ENCODE measurements around the gene SFMBT2. TPM values are rescaled to one million over a fixed set of nuclear protein-coding genes. Genes with fewer than 3 reads are reported as not detected.
A peak's percentile ranks its signal among the peaks of the same experiment; 100 is the strongest.

The SFMBT2 gene
- total RNA-seq, 2 experiments from 2014 or later = 50.6 to 52.4 TPM

DNA sequence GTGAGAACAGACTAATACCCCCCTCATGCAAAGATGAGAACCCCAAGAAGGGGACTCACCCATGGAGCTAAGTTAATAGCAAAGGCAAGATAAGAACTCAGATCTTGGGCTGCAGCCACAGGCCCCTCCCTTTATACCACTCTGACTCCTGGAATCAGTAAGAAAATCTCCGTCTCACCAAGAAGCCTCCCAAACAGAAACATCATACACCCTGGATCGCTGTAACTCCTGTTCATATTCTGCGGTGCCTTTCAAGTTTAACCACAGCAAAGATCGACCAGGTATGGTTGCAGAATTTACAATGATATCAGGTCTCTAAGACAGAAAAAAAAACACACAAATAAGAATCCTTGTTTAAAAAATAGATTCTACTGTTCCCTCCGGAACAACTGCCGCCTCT, 47.1 kb downstream of the SFMBT2 start:
- H3K27ac Mint-ChIP-seq = no peak overlapping the region
- ATAC-seq (ENCODE audit: low read depth) (no peak), DNase-seq (no peak)
- no peak overlapping the region for H3K4me3 Mint-ChIP-seq
- H3K4me1 Mint-ChIP-seq = peaks cover 16% of the 10 kb centered on the region
- H3K36me3 Mint-ChIP-seq = peaks cover 81% of the 10 kb centered on the region
- POLR2A ChIA-PET = no interaction called here
- H3K27me3 Mint-ChIP-seq = no peaks in the 10 kb centered on the region
- H3K9me3 Mint-ChIP-seq = peaks cover 12% of the 10 kb centered on the region

DNA sequence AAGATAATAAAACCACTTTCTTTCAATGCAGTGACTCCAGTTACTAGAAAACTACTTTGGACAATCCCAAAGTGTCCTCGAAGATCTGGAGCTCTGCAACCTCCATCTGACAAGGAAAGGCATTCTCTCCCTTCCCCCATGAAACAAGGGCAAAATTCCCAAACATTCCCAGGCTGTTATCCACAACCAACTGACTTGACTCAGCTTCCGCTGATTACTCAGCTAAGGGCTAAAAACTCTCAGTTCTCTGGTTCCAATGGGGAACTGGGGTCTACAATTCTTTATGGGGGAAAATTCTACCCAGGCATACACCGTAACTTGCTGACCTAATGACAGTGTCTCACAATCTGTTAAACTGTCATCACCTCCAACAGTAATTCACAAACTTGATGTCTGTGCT, 48.4 kb downstream of the SFMBT2 start:
- ATAC-seq (ENCODE audit: low read depth) (no peak), DNase-seq (no peak)
- Mint-ChIP-seq H3K36me3 (peaks cover 86% of the 10 kb centered on the region), H3K27me3 (no peaks in the 10 kb centered on the region), H3K9me3 (peaks cover 16% of the 10 kb centered on the region), H3K27ac (no peak overlapping the region), H3K4me1 (peaks cover 17% of the 10 kb centered on the region), H3K4me3 (no peak overlapping the region)
- POLR2A ChIA-PET = no interaction called here

DNA sequence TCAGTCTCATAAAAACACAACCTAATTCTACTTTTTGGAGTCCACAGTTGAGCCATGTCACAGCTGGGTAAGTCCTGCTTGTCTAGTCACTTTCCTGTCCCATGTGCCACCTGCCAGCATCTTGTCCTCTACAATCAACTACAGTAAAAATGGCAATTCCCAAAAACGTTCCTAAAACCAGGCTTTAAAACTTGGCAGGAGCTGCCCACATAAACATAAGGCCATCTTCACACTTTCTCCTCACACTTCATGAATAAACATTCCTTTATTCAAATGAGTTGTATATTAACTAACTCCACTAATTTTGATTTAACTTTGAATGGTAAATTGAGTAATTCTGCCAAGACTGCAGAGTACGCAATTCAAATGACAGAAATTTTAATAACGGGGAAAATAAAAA, 49.5 kb downstream of the SFMBT2 start:
- H3K4me3 Mint-ChIP-seq = no peak overlapping the region
- POLR2A ChIA-PET = no interaction called here
- no peak overlapping the region for H3K27ac Mint-ChIP-seq
- H3K36me3 Mint-ChIP-seq = peaks cover 85% of the 10 kb centered on the region
- DNase-seq (no peak), ATAC-seq (ENCODE audit: low read depth) (no peak)
- H3K27me3 Mint-ChIP-seq = no peaks in the 10 kb centered on the region
- H3K9me3 Mint-ChIP-seq = peaks cover 16% of the 10 kb centered on the region
- peaks cover 17% of the 10 kb centered on the region for H3K4me1 Mint-ChIP-seq

DNA sequence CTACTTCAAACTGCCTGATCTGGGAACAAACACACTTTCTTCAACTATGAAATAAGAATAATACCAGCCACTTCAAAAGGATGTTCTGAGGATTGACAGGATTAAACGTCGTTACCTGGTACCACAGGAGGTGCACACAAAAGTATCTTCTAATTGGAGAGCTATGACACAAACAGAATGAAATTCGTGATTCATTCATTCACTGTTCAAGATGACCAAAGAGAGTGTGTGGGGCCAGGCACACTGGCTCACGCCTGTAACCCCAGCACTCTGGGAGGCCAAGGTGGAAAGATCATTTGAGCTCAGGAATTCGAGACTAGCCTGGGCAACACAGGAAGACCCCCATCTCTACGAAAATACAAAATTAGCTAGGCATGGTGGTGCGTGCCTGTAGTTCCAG, 50.9 kb downstream of the SFMBT2 start:
- no peak overlapping the region for H3K27ac Mint-ChIP-seq
- H3K4me1 Mint-ChIP-seq = peaks cover 15% of the 10 kb centered on the region
- H3K27me3 Mint-ChIP-seq = no peaks in the 10 kb centered on the region
- H3K36me3 Mint-ChIP-seq = peaks cover 76% of the 10 kb centered on the region
- POLR2A ChIA-PET = no interaction called here
- no peak overlapping the region for H3K4me3 Mint-ChIP-seq
- ATAC-seq (ENCODE audit: low read depth) (no peak), DNase-seq (no peak)
- H3K9me3 Mint-ChIP-seq = peaks cover 16% of the 10 kb centered on the region

DNA sequence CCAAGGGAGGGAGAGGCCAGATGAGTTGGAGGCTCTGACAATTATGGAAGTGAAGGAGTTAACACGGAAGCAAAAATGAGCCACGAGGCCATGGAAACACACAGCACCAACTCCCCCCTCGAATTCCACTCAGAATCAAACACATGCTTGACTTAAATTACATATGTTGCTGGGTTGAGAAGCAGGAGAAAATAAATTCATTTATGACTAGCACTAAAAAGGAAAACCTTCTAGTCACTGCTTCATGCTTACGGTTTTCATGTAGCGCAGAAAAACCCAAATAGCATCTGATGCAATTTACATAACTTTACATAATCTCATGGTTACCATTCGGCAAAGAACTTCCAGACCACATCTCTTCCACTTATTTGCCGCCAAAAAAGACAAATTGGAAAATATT, 51.5 kb downstream of the SFMBT2 start:
- no peak for ATAC-seq (ENCODE audit: low read depth)
- no peak overlapping the region for H3K27ac Mint-ChIP-seq

DNA sequence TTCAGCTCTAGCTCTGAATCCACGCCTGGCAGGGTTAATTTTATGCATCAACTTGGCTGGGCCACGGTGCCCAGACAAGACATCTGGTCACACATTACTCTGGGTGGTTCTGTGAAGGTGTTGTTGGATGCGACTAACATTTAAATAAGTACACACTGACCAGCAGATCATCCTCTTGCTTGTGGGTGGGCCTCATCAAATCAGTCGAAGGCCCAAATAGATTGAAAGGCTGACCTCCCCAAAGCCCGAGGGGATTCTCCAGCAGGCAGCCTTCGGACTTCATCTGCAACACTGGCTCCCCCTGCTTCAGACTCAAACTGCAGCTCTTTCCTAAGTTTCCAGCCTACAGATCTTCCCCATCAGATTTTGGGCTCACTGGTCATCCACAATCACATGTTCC, 53.6 kb downstream of the SFMBT2 start:
- DNase-seq = no peak
- Mint-ChIP-seq H3K4me1 (peaks cover 8% of the 10 kb centered on the region), H3K27ac (no peak overlapping the region), H3K27me3 (no peaks in the 10 kb centered on the region), H3K9me3 (peaks cover 8% of the 10 kb centered on the region), H3K4me3 (no peak overlapping the region), H3K36me3 (peaks cover 60% of the 10 kb centered on the region)
- POLR2A ChIA-PET = interaction anchor here (0.6 kb wide), 1 partner anchor 79 kb away, joined by 3 read pairs; no protein-coding TSS in a partner anchor
- ATAC-seq (ENCODE audit: low read depth) = no peak

More for the DNA sequence above, 51.5 kb downstream of the SFMBT2 start:
- Mint-ChIP-seq H3K36me3 (peaks cover 70% of the 10 kb centered on the region), H3K4me1 (peaks cover 9% of the 10 kb centered on the region), H3K27me3 (no peaks in the 10 kb centered on the region), H3K9me3 (peaks cover 16% of the 10 kb centered on the region), H3K4me3 (no peak overlapping the region)
- POLR2A ChIA-PET = no interaction called here
- no peak for DNase-seq

DNA sequence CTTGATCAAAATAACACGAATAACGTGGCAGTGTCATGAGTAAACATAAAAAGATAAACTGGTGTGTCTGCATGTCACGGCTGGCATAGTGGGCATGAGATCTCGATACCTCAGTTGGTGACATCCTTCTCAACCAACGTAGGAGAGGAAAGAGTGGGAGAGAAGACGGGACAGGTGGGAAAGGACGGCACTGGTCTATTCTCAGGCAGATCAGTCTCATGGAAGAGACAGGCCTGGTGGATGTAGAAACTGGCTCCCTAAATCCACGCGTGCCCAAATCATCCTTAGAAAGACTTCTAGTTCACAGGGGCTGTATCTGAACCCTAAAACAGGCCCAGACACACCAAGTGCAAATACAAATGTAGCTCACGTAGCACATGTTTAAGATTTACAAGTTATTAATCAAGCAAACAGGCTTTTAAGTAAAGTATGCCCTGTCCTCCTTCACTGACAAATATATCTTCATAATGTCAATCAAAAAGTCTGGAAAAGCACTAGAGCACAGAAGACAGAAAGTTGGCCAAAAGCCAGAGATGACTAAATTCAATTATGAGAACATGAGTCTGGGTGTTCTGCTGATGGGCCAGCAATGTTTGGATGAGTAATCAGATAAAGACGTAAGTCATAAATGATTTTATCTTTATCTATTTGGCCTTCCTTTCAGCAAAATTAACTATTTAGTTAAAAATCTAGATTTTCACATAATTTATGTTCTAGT, 56.3 kb downstream of the SFMBT2 start:
- DNase-seq (no peak), ATAC-seq (ENCODE audit: low read depth) (no peak)
- H3K27ac Mint-ChIP-seq = peak overlapping the region; percentile 15
- POLR2A ChIA-PET = no interaction called here
- peaks cover 58% of the 10 kb centered on the region for H3K36me3 Mint-ChIP-seq
- H3K9me3 Mint-ChIP-seq = peaks cover 6% of the 10 kb centered on the region
- H3K4me1 Mint-ChIP-seq = peaks cover 11% of the 10 kb centered on the region
- no peaks in the 10 kb centered on the region for H3K27me3 Mint-ChIP-seq
- H3K4me3 Mint-ChIP-seq = no peak overlapping the region

DNA sequence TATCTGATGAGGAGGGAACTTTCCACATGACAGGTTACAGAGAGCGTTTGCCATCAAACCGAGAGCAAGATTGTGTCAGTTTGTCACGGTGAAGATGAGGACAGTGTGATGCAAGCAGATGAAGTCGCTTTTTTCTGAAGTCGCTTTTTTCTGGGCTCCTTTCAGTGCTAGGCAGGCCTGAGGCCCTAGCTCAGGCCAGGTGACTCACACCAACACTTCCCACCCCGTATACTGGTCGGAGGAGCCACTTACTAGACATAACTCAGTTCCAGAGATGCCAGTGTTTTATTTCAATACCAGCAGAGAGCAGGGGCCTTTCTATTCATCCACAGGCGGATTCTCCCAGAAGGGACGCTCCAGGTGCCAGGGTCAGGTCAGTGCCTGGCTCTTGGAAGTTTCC, 58.9 kb downstream of the SFMBT2 start:
- no peak overlapping the region for H3K27ac Mint-ChIP-seq

DNA sequence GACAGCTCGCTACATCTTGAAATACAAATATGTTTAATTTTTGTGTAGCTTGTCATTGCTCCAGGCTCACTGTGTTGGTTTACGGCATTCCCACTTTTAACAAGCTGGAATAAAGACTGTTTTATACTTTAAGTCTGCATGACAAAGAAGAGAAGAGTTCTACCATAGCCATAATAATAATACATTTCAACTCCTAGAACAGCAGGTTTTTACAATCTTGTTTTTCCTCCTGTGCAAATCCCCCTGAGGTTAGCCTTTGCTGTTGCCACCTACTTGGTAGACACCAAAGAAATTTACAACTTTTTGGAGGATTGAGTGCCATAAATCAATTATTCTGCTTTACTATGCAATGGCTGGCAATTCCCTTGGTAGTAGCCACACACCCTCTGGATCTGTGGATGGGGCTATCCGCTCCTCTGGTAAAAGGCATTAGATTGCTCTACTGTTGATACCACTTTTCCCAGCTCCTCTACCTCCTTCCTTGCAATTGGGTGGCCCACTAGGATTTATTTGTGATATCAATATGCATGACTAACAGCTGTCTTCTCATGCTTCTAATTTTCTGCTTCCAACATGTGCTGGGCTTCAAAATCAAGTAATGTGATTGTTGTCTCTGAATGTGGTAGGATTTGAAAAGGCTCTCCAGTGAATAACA, 60.2 kb downstream of the SFMBT2 start:
- DNase-seq = no peak
- POLR2A ChIA-PET = no interaction called here
- Mint-ChIP-seq H3K27ac (no peak overlapping the region), H3K36me3 (peaks cover 60% of the 10 kb centered on the region), H3K27me3 (no peaks in the 10 kb centered on the region), H3K4me3 (no peak overlapping the region), H3K4me1 (peaks cover 10% of the 10 kb centered on the region), H3K9me3 (no peaks in the 10 kb centered on the region)
- no peak for ATAC-seq (ENCODE audit: low read depth)

More for the DNA sequence above, 58.9 kb downstream of the SFMBT2 start:
- ATAC-seq (ENCODE audit: low read depth) (no peak), DNase-seq (no peak)
- H3K36me3 Mint-ChIP-seq = peaks cover 54% of the 10 kb centered on the region
- H3K27me3 Mint-ChIP-seq = no peaks in the 10 kb centered on the region
- no peaks in the 10 kb centered on the region for H3K9me3 Mint-ChIP-seq
- POLR2A ChIA-PET = no interaction called here
- H3K4me1 Mint-ChIP-seq = peaks cover 10% of the 10 kb centered on the region
- H3K4me3 Mint-ChIP-seq = no peak overlapping the region

DNA sequence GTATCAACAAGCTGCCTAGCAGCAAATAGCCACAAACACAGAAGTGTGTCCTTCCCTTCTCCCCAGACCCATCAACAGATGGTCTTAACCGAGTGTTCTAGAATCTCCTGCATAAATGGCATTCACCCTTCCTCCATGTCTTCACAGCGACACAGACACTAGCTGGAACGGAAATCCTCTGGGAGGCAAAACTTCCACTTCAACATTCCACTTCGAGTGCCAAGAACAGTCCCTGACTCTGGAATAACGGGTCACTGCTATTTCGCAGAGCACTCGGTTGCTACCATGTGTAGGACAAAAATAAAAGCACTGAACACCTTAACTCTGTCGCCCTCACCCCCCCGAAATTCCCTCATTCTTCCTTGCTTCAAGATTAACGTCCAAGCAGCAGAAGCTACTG, 65.1 kb downstream of the SFMBT2 start:
- H3K36me3 Mint-ChIP-seq = peaks cover 62% of the 10 kb centered on the region
- no peak overlapping the region for H3K27ac Mint-ChIP-seq
- no peaks in the 10 kb centered on the region for H3K27me3 Mint-ChIP-seq
- DNase-seq (no peak), ATAC-seq (ENCODE audit: low read depth) (no peak)
- peaks cover 5% of the 10 kb centered on the region for H3K9me3 Mint-ChIP-seq
- H3K4me3 Mint-ChIP-seq = no peak overlapping the region
- peaks cover 11% of the 10 kb centered on the region for H3K4me1 Mint-ChIP-seq
- POLR2A ChIA-PET = no interaction called here

DNA sequence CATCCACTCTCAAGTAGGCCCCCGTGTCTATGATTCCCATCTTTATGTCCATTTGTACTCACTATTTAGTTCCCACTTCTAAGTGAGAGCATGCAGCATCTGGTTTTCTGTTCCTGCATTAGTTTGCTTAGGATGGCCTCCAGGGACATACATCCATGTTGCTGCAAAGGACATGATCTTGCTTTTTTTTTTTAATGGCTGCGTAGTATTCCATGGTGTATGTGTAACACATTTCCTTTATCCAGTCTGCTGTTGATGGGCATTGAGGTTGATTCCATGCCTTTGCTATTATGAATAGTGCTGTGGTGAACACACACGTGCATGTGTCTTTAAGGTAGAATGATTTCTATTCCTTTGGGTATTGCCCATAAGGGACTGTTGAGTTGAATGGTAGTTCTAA, 67.8 kb downstream of the SFMBT2 start:
- H3K9me3 Mint-ChIP-seq = peaks cover 5% of the 10 kb centered on the region
- DNase-seq (no peak), ATAC-seq (ENCODE audit: low read depth) (no peak)
- no peaks in the 10 kb centered on the region for H3K27me3 Mint-ChIP-seq
- POLR2A ChIA-PET = no interaction called here
- H3K27ac Mint-ChIP-seq = no peak overlapping the region
- H3K4me1 Mint-ChIP-seq = peaks cover 18% of the 10 kb centered on the region
- H3K36me3 Mint-ChIP-seq = peaks cover 63% of the 10 kb centered on the region
- no peak overlapping the region for H3K4me3 Mint-ChIP-seq

DNA sequence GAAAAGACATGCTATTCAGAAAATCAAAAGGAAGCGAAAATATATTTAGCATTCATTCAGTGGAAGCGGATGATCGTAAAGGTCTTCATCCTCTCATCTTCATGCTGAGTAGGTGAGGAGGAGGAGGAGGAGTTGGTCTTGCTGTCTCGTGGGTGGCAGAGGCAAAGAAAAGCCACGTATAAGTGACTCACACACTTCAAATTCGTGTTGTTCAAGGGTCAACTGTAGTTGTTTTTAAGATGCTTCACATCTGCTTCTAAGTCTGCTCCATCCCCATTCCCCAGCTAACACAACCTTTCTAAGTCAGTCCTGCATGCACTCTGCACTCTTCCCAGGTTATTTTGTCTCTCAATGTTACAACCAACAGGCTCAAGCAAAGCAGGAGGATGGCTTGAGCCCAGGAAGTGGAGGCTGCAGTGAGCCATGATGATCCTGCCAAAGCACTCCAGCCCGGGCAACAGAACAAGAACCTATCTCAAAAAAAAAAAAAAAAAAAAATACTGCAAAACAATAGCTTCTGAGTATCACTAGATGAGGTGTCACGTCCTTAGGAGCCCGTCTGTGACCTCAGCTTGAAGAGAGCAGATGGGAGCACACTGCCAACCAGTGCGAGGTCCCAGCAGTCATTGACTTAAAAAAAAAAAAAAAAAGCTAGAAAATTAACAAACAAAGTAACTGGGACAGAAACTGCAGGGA, 70.5 kb downstream of the SFMBT2 start:
- DNase-seq (no peak), ATAC-seq (ENCODE audit: low read depth) (no peak)
- no peaks in the 10 kb centered on the region for H3K27me3 Mint-ChIP-seq
- peak overlapping the region; percentile 59 for H3K27ac Mint-ChIP-seq
- H3K36me3 Mint-ChIP-seq = peaks cover 69% of the 10 kb centered on the region
- POLR2A ChIA-PET = no interaction called here
- H3K4me1 Mint-ChIP-seq = peaks cover 29% of the 10 kb centered on the region
- no peak overlapping the region for H3K4me3 Mint-ChIP-seq
- H3K9me3 Mint-ChIP-seq = peaks cover 5% of the 10 kb centered on the region

DNA sequence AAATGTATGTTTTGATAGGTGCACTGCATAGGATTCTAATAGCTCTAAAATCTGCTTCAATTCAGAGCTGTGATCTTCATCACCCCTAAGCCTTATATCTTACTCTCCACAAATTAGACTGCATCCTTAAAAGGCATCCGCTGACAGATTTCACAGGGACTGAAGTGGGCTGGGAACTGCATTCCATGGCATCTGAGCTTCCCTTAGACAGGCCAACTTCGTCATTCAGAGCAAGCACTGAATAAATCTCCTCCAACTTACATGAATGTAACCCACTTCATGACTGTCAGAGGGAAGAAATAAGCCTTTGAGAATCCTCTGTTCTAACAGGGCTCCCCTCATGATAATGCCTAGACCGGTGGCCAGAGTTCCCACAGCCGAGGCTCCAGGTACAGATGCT, 71.3 kb downstream of the SFMBT2 start:
- no peak for DNase-seq
- no peak overlapping the region for H3K4me3 Mint-ChIP-seq
- no peak overlapping the region for H3K27ac Mint-ChIP-seq
- POLR2A ChIA-PET = interaction anchor here (0.6 kb wide), 1 partner anchor 15 kb away, joined by 5 read pairs; no protein-coding TSS in a partner anchor
- peaks cover 29% of the 10 kb centered on the region for H3K4me1 Mint-ChIP-seq
- H3K36me3 Mint-ChIP-seq = peaks cover 75% of the 10 kb centered on the region
- ATAC-seq (ENCODE audit: low read depth) = no peak
- no peaks in the 10 kb centered on the region for H3K27me3 Mint-ChIP-seq
- H3K9me3 Mint-ChIP-seq = peaks cover 5% of the 10 kb centered on the region

DNA sequence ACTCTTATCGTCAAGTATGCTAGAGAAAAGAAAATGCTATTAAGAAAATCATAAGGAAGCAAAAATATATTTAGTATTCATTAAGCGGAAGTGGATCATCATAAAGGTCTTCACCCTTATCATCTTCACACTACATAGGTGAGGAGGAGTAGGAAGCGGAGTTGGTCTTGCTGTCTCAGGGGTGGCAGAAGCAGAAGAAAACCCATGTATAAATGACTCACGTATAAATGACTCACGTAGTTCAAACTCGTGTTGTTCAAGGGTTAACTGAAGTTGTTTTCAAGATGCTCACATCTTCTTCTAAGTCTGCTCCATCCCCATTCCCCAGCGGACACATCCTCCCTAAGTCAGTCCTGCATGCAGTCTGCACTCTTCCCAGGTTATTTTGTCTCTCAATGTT, 72.4 kb downstream of the SFMBT2 start:
- POLR2A ChIA-PET = no interaction called here
- Mint-ChIP-seq H3K27me3 (no peaks in the 10 kb centered on the region), H3K27ac (no peak overlapping the region), H3K4me1 (peaks cover 30% of the 10 kb centered on the region), H3K9me3 (peaks cover 3% of the 10 kb centered on the region), H3K36me3 (peaks cover 68% of the 10 kb centered on the region), H3K4me3 (no peak overlapping the region)
- DNase-seq = no peak
- ATAC-seq (ENCODE audit: low read depth) = no peak

Measured in activated naive CD8-positive, alpha-beta T cell treated with anti-CD3 and anti-CD28 coated beads, Interleukin-2, amount 10 ng/mL, durations not matched to agents 7 days and 5 days (primary cell).